Measurements from ENCODE around the gene CEP78.

DNA sequence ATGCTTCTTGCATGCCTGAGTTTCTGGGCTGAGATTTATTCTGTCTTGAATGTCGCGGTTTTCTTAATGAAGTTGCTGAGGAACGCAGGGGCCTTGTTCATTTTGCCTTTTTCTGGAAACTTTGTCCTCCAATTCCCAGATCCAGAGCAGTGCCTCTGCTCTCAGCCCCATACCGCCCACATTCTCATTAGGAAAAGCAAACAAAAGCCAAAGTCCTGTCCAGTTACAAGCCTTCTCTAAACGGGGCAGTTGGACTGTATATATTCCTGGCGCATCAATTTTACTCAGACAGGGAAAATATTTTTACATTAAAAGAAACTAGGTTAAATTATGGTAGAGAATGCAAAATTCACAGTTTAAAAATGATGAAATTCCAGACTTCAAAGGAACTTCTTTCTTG lies 59.9 kb downstream of the CEP78 start:
- TF ChIP-seq EP300 (IDR thresholded peaks at IDR 0.05): no peak
- TF ChIP-seq, protein P1, sequence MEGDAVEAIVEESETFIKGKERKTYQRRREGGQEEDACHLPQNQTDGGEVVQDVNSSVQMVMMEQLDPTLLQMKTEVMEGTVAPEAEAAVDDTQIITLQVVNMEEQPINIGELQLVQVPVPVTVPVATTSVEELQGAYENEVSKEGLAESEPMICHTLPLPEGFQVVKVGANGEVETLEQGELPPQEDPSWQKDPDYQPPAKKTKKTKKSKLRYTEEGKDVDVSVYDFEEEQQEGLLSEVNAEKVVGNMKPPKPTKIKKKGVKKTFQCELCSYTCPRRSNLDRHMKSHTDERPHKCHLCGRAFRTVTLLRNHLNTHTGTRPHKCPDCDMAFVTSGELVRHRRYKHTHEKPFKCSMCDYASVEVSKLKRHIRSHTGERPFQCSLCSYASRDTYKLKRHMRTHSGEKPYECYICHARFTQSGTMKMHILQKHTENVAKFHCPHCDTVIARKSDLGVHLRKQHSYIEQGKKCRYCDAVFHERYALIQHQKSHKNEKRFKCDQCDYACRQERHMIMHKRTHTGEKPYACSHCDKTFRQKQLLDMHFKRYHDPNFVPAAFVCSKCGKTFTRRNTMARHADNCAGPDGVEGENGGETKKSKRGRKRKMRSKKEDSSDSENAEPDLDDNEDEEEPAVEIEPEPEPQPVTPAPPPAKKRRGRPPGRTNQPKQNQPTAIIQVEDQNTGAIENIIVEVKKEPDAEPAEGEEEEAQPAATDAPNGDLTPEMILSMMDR (IDR thresholded peaks at IDR 0.05): no peak

All from esophagus muscularis mucosa (tissue), 3 donors.